ENCODE measurements around the gene ADAMTS18. TPM values are rescaled to one million over a fixed set of nuclear protein-coding genes. Genes with fewer than 3 reads are reported as not detected.

The ADAMTS18 gene
- total and polyA plus RNA-seq, 2 of the 8 experiments (the other 6 are each of a cell fraction or from before 2014, with no cell fraction given), result 0.05 to 0.19 TPM

GRCh38 chr16:77322757-77323156, 112.1 kb downstream of the ADAMTS18 start (continued):
- TF ChIP-seq, protein P1, sequence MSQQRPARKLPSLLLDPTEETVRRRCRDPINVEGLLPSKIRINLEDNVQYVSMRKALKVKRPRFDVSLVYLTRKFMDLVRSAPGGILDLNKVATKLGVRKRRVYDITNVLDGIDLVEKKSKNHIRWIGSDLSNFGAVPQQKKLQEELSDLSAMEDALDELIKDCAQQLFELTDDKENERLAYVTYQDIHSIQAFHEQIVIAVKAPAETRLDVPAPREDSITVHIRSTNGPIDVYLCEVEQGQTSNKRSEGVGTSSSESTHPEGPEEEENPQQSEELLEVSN (IDR thresholded peaks at IDR 0.05), result no peak
- TF ChIP-seq RFX5 (IDR thresholded peaks at IDR 0.05; ENCODE audit: borderline replicate concordance, low read depth, low read length) (no peak), POLR2A (IDR thresholded peaks at IDR 0.05; ENCODE audit: control extremely low read depth in 1 of 2, low read depth in 2 of 2, low read length in 2 of 2) (no peak), SUZ12 (IDR thresholded peaks at IDR 0.05; ENCODE audit: low read length) (no peak), ZNF274 (IDR thresholded peaks at IDR 0.05; ENCODE audit: borderline replicate concordance, extremely low read depth, low read length) (no peak), PHF8 (conservative IDR thresholded peaks at IDR 0.05; ENCODE audit: low read depth, low read length) (no peak), TAF7 (optimal IDR thresholded peaks at IDR 0.05; ENCODE audit: borderline replicate concordance, low read depth, low read length) (no peak)
- TF ChIP-seq, protein P2, sequence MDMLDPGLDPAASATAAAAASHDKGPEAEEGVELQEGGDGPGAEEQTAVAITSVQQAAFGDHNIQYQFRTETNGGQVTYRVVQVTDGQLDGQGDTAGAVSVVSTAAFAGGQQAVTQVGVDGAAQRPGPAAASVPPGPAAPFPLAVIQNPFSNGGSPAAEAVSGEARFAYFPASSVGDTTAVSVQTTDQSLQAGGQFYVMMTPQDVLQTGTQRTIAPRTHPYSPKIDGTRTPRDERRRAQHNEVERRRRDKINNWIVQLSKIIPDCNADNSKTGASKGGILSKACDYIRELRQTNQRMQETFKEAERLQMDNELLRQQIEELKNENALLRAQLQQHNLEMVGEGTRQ (IDR thresholded peaks at IDR 0.05; ENCODE audit: low read length), result no peak

Data from H1 (cell line).